Astrocyte (in vitro differentiated cells and primary cell): Measurements from ENCODE around the gene UBE2K. TPM values are rescaled to one million over a fixed set of nuclear protein-coding genes. Genes with fewer than 3 reads are reported as not detected.
A peak's percentile ranks its signal among the peaks of the same experiment; 100 is the strongest.

Experiments used
- DNase-seq: peaks from one replicate; pipeline ENCODE4 v3.0.0-alpha.2; 2010; ENCODE audit warnings: low read depth
- FAIRE-seq: peaks from 2 replicates; lab custom pipeline; 2011; peaks lifted over from hg19 to GRCh38; lab: Jason Lieb, UNC
- H2AFZ ChIP-seq: 2 replicates; pipeline ENCODE4 v1.6.0; 2012; ENCODE audit warnings: low read depth, low read length, inconsistent platforms
- H3K27ac ChIP-seq: 2 replicates; pipeline ENCODE4 v1.5.1; 2011; ENCODE audit warnings: low read depth, low read length, inconsistent platforms
- H3K27me3 ChIP-seq: 2 replicates; pipeline ENCODE4 v1.6.0; 2011; ENCODE audit warnings: low read length, inconsistent platforms; ENCODE audit not compliant: insufficient read depth
- H3K36me3 ChIP-seq: 2 replicates; pipeline ENCODE4 v1.5.1; 2011; ENCODE audit warnings: low read length, inconsistent platforms; ENCODE audit not compliant: insufficient read depth
- H3K4me1 ChIP-seq: 2 replicates; pipeline ENCODE4 v1.5.1; 2011; ENCODE audit warnings: low read length, inconsistent platforms; ENCODE audit not compliant: insufficient read depth
- H3K4me2 ChIP-seq: 2 replicates; pipeline ENCODE4 v1.6.0; 2012; ENCODE audit warnings: low read length, inconsistent platforms
- H3K4me3 ChIP-seq: 2 replicates; pipeline ENCODE4 v1.5.1; 2011; ENCODE audit warnings: low read depth, mild to moderate bottlenecking, low read length, inconsistent platforms; ENCODE audit not compliant: insufficient read depth
- H3K79me2 ChIP-seq: 2 replicates; pipeline ENCODE4 v1.6.0; 2012; ENCODE audit warnings: mild to moderate bottlenecking, low read length, inconsistent platforms; ENCODE audit not compliant: insufficient read depth
- H3K9ac ChIP-seq: 2 replicates; pipeline ENCODE4 v1.6.0; 2012; ENCODE audit warnings: mild to moderate bottlenecking, low read length, inconsistent platforms
- H3K9me3 ChIP-seq: 2 replicates; pipeline ENCODE4 v1.5.1; 2012; ENCODE audit warnings: low read depth, mild to moderate bottlenecking, low read length, inconsistent platforms; ENCODE audit not compliant: insufficient read depth
- H4K20me1 ChIP-seq: 2 replicates; pipeline ENCODE4 v1.6.0; 2012; ENCODE audit warnings: low read length, inconsistent platforms; ENCODE audit not compliant: insufficient read depth
- H3K27ac Mint-ChIP-seq: one replicate; pipeline ENCODE4 v1.8.0; 2021; ENCODE audit warnings: mild to moderate bottlenecking, mixed read lengths; ENCODE audit not compliant: unreplicated experiment
- H3K27me3 Mint-ChIP-seq: one replicate; pipeline ENCODE4 v1.8.0; 2021; ENCODE audit warnings: low read depth, mixed read lengths; ENCODE audit not compliant: unreplicated experiment
- H3K36me3 Mint-ChIP-seq: one replicate; pipeline ENCODE4 v1.8.0; 2021; ENCODE audit warnings: low read depth, mixed read lengths; ENCODE audit not compliant: unreplicated experiment
- H3K4me1 Mint-ChIP-seq: one replicate; pipeline ENCODE4 v1.8.0; 2021; ENCODE audit warnings: low read depth, mixed read lengths; ENCODE audit not compliant: unreplicated experiment
- H3K4me3 Mint-ChIP-seq: one replicate; pipeline ENCODE4 v1.8.0; 2021; ENCODE audit warnings: mild to moderate bottlenecking, moderate library complexity, mixed read lengths; ENCODE audit not compliant: unreplicated experiment
- H3K9me3 Mint-ChIP-seq: one replicate; pipeline ENCODE4 v1.8.0; 2021; ENCODE audit warnings: mild to moderate bottlenecking, mixed read lengths; ENCODE audit not compliant: unreplicated experiment
- CTCF ChIP-seq: IDR thresholded peaks from 2 replicates; pipeline ENCODE4 v1.5.1; 2011; ENCODE audit warnings: low read depth, mild to moderate bottlenecking, inconsistent platforms, low read length, moderate library complexity; ENCODE audit not compliant: insufficient read depth
- EZH2 ChIP-seq: IDR thresholded peaks from 2 replicates; pipeline ENCODE4 v1.6.1; 2012; ENCODE audit warnings: mild to moderate bottlenecking, low read length, inconsistent platforms; ENCODE audit not compliant: insufficient read depth
- total RNA-seq: library from RNA; stranded (reverse); gene quantifications from 2 replicates; pipeline ENCODE4 v1.2.1, GENCODE V29; 2021

Gene UBE2K
- total RNA-seq, 1 donor from 2014 or later, result 134 TPM

DNA sequence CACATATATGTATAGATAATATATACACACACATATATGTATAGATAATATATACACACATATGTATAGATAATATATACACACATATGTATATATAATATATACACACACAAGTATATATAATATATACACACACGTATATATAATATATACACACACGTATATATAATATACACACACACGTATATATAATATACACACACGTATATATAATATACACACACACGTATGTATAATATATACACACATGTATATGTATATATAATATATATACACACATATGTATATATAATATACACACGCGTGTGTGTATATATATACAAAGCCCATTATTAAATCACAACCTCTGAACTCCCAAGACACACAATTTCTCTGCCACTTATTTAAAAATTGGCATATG, 8.0 kb upstream of the UBE2K start:
- H3K27me3 Mint-ChIP-seq, result peaks cover 2% of the 10 kb centered on the region
- no peak for TF ChIP-seq EZH2
- no peaks in the 10 kb centered on the region for H4K20me1 ChIP-seq
- no peaks in the 10 kb centered on the region for H3K4me1 ChIP-seq
- no peak for DNase-seq
- H3K4me1 Mint-ChIP-seq, result no peaks in the 10 kb centered on the region
- no peak overlapping the region for H3K27ac ChIP-seq
- no peak overlapping the region for H3K4me3 Mint-ChIP-seq
- H3K4me3 ChIP-seq, result no peak overlapping the region
- FAIRE-seq, result no peak
- no peaks in the 10 kb centered on the region for H3K9me3 ChIP-seq
- H3K27me3 ChIP-seq, result no peaks in the 10 kb centered on the region
- no peak overlapping the region for H3K9ac ChIP-seq
- H3K36me3 ChIP-seq, result no peaks in the 10 kb centered on the region
- H3K27ac Mint-ChIP-seq, result no peak overlapping the region
- no peak overlapping the region for H2AFZ ChIP-seq
- no peaks in the 10 kb centered on the region for H3K9me3 Mint-ChIP-seq
- peaks cover 3% of the 10 kb centered on the region for H3K36me3 Mint-ChIP-seq
- H3K79me2 ChIP-seq, result no peaks in the 10 kb centered on the region
- H3K4me2 ChIP-seq, result no peak overlapping the region

GRCh38 chr4:39698424-39699009, 581 bp downstream of the UBE2K start:
- Histone ChIP-seq H3K79me2 (peaks cover 56% of the 10 kb centered on the region), H4K20me1 (peaks cover 47% of the 10 kb centered on the region), H3K36me3 (no peaks in the 10 kb centered on the region), H3K4me1 (peaks cover 6% of the 10 kb centered on the region), H3K27me3 (no peaks in the 10 kb centered on the region), H2AFZ (peak overlapping the region; percentile 77), H3K4me2 (peak overlapping the region; percentile 97), H3K27ac (peak overlapping the region; percentile 93), H3K9ac (peak overlapping the region; percentile 99), H3K4me3 (peak overlapping the region; percentile 96), H3K9me3 (no peaks in the 10 kb centered on the region)
- Mint-ChIP-seq H3K9me3 (no peaks in the 10 kb centered on the region), H3K36me3 (no peaks in the 10 kb centered on the region), H3K27me3 (no peaks in the 10 kb centered on the region), H3K27ac (peak overlapping the region; percentile 96), H3K4me1 (peaks cover 8% of the 10 kb centered on the region), H3K4me3 (peak overlapping the region; percentile 99)
- peak; percentile 17 for DNase-seq
- no peak for TF ChIP-seq CTCF
- TF ChIP-seq EZH2, result no peak
- FAIRE-seq, result no peak

- no peaks in the 10 kb centered on the region for H3K36me3 Mint-ChIP-seq
- peak overlapping the region; percentile 38 for H3K27ac ChIP-seq
- peak overlapping the region; percentile 35 for H3K27ac Mint-ChIP-seq
- H3K79me2 ChIP-seq, result peaks cover 70% of the 10 kb centered on the region
- H3K9me3 Mint-ChIP-seq, result no peaks in the 10 kb centered on the region
- H3K27me3 Mint-ChIP-seq, result no peaks in the 10 kb centered on the region
- H3K9ac ChIP-seq, result peak overlapping the region; percentile 99
- peak overlapping the region; percentile 99 for H3K4me3 Mint-ChIP-seq
- FAIRE-seq (no peak), DNase-seq (peak; percentile 25)
- peak overlapping the region; percentile 96 for H3K4me3 ChIP-seq
- no peak overlapping the region for H2AFZ ChIP-seq
- H4K20me1 ChIP-seq, result peaks cover 58% of the 10 kb centered on the region
- no peaks in the 10 kb centered on the region for H3K36me3 ChIP-seq
- H3K9me3 ChIP-seq, result no peaks in the 10 kb centered on the region
- H3K27me3 ChIP-seq, result no peaks in the 10 kb centered on the region
- no peak for TF ChIP-seq CTCF
- TF ChIP-seq EZH2, result no peak
- H3K4me2 ChIP-seq, result peak overlapping the region; percentile 97
- H3K4me1 ChIP-seq, result peaks cover 6% of the 10 kb centered on the region
- H3K4me1 Mint-ChIP-seq, result peaks cover 8% of the 10 kb centered on the region
Observed at GRCh38 chr4:39699687-39700409, 1.9 kb downstream of the UBE2K start.
